ENCODE measurements around the gene RBM47. TPM values are rescaled to one million over a fixed set of nuclear protein-coding genes. Genes with fewer than 3 reads are reported as not detected.

Gene RBM47
- polyA plus RNA-seq, 1 donor from 2014 or later = 1.7 TPM

DNA sequence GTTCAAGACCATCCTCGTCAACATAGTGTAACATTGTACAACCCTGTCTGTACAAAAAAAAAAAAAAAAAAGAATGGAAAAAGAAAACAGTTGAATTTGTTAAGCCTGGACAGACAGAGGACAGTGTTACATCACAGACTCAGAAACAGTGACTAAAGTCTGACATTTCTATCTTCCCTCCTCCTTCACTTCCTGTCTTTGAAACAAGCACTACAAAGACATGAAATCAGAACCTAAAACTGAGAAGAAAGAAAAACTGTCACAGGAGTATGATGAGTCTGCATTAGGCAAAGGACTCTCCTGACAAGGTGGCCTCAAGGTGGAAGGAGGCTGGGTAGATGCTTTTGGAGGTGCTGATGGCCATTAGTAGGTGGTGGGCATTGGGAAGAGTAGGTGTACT, 126.7 kb downstream of the RBM47 start:
- Histone ChIP-seq H3K79me2 (replicated peaks; ENCODE audit: insufficient read depth, low read length) (no peaks in the 10 kb centered on the region), H2AFZ (ENCODE audit: low read depth, low read length) (no peak overlapping the region), H3K9me2 (ENCODE audit: insufficient read depth, low read length) (no peaks in the 10 kb centered on the region), H3K9ac (ENCODE audit: low read length) (no peak overlapping the region), H4K20me1 (ENCODE audit: insufficient read depth) (no peaks in the 10 kb centered on the region), H3K4me3 (ENCODE audit: low read length) (no peak overlapping the region), H3K36me3 (ENCODE audit: insufficient read depth, low read length) (no peaks in the 10 kb centered on the region), H3K9me3 (ENCODE audit: low read length) (no peaks in the 10 kb centered on the region), H3K4me2 (ENCODE audit: low read length) (no peak overlapping the region), H3F3A (ENCODE audit: insufficient read depth, low read length, poor library complexity, severe bottlenecking) (no peaks in the 10 kb centered on the region), H3K27ac (ENCODE audit: low read length) (no peak overlapping the region), H3K27me3 (ENCODE audit: insufficient read depth, low read depth, low read length) (no peaks in the 10 kb centered on the region)
- TF ChIP-seq MXI1 (conservative IDR thresholded peaks at IDR 0.05; ENCODE audit: poor library complexity, severe bottlenecking) (no peak), POLR2AphosphoS5 (IDR thresholded peaks at IDR 0.05) (no peak), RAD21 (conservative IDR thresholded peaks at IDR 0.05) (no peak), EZH2 (IDR thresholded peaks at IDR 0.05; ENCODE audit: borderline replicate concordance, insufficient read depth, low read length, poor library complexity, severe bottlenecking) (no peak)
- TF ChIP-seq, protein P1, sequence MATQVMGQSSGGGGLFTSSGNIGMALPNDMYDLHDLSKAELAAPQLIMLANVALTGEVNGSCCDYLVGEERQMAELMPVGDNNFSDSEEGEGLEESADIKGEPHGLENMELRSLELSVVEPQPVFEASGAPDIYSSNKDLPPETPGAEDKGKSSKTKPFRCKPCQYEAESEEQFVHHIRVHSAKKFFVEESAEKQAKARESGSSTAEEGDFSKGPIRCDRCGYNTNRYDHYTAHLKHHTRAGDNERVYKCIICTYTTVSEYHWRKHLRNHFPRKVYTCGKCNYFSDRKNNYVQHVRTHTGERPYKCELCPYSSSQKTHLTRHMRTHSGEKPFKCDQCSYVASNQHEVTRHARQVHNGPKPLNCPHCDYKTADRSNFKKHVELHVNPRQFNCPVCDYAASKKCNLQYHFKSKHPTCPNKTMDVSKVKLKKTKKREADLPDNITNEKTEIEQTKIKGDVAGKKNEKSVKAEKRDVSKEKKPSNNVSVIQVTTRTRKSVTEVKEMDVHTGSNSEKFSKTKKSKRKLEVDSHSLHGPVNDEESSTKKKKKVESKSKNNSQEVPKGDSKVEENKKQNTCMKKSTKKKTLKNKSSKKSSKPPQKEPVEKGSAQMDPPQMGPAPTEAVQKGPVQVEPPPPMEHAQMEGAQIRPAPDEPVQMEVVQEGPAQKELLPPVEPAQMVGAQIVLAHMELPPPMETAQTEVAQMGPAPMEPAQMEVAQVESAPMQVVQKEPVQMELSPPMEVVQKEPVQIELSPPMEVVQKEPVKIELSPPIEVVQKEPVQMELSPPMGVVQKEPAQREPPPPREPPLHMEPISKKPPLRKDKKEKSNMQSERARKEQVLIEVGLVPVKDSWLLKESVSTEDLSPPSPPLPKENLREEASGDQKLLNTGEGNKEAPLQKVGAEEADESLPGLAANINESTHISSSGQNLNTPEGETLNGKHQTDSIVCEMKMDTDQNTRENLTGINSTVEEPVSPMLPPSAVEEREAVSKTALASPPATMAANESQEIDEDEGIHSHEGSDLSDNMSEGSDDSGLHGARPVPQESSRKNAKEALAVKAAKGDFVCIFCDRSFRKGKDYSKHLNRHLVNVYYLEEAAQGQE (IDR thresholded peaks at IDR 0.05; ENCODE audit: borderline replicate concordance) = no peak

DNA sequence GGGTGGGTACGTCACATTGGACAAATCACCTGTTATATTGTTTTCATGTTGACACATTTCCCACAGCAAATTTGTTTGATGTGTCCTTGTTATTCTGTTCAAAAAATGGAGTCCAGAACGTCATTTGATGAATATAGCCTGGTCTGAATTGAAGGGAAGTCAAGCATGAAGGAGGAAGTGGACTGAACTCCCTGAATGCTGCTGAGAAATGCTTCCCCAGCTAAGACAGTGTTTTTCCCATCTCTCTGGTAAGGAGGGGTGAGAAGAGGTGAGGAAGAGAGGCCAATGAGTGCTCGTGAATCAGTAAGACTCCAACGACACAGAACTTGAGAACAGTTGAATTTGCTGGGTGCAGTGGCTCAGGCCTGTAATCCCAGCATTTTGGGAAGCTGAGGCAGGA, 127.4 kb downstream of the RBM47 start:
- no peaks in the 10 kb centered on the region for H4K20me1 ChIP-seq (ENCODE audit: insufficient read depth)
- H3K4me3 ChIP-seq (ENCODE audit: low read length) = no peak overlapping the region
- H3K27me3 ChIP-seq (ENCODE audit: insufficient read depth, low read depth, low read length) = no peaks in the 10 kb centered on the region
- H3K9me3 ChIP-seq (ENCODE audit: low read length) = no peaks in the 10 kb centered on the region
- H3K9ac ChIP-seq (ENCODE audit: low read length) = no peak overlapping the region
- TF ChIP-seq MXI1 (conservative IDR thresholded peaks at IDR 0.05; ENCODE audit: poor library complexity, severe bottlenecking) (no peak), EZH2 (IDR thresholded peaks at IDR 0.05; ENCODE audit: borderline replicate concordance, insufficient read depth, low read length, poor library complexity, severe bottlenecking) (no peak), TAF1 (IDR thresholded peaks at IDR 0.05; ENCODE audit: low read depth) (no peak), EP300 (conservative IDR thresholded peaks at IDR 0.05; ENCODE audit: poor library complexity, severe bottlenecking) (no peak)
- TF ChIP-seq, protein P2, sequence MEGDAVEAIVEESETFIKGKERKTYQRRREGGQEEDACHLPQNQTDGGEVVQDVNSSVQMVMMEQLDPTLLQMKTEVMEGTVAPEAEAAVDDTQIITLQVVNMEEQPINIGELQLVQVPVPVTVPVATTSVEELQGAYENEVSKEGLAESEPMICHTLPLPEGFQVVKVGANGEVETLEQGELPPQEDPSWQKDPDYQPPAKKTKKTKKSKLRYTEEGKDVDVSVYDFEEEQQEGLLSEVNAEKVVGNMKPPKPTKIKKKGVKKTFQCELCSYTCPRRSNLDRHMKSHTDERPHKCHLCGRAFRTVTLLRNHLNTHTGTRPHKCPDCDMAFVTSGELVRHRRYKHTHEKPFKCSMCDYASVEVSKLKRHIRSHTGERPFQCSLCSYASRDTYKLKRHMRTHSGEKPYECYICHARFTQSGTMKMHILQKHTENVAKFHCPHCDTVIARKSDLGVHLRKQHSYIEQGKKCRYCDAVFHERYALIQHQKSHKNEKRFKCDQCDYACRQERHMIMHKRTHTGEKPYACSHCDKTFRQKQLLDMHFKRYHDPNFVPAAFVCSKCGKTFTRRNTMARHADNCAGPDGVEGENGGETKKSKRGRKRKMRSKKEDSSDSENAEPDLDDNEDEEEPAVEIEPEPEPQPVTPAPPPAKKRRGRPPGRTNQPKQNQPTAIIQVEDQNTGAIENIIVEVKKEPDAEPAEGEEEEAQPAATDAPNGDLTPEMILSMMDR (IDR thresholded peaks at IDR 0.05; ENCODE audit: poor library complexity, severe bottlenecking) = no peak
- H3K27ac ChIP-seq (ENCODE audit: low read length) = no peak overlapping the region
- no peak overlapping the region for H2AFZ ChIP-seq (ENCODE audit: low read depth, low read length)
- H3K9me2 ChIP-seq (ENCODE audit: insufficient read depth, low read length) = no peaks in the 10 kb centered on the region
- no peaks in the 10 kb centered on the region for H3K79me2 ChIP-seq (replicated peaks; ENCODE audit: insufficient read depth, low read length)
- no peaks in the 10 kb centered on the region for H3F3A ChIP-seq (ENCODE audit: insufficient read depth, low read length, poor library complexity, severe bottlenecking)
- H3K4me2 ChIP-seq (ENCODE audit: low read length) = no peak overlapping the region
- no peaks in the 10 kb centered on the region for H3K36me3 ChIP-seq (ENCODE audit: insufficient read depth, low read length)

DNA sequence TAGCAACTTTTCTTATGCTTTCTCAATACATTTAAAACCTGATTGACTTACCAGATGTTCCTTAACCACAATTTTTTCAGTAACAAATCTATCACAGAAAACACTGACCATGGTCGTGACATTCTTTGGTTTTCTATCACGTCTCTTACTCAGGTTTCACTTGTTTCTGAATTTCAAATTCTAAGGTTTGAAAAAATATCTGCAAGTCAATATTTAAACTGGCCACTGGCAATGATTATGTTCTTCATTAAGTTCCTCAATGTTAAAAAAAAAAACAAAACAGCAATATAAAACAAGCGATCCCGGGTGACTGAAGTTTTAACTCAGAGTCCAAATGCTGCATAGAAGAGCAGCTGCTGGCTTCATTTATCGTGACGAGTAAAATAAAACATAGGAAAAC, 128.9 kb downstream of the RBM47 start:
- Histone ChIP-seq H3K79me2 (replicated peaks; ENCODE audit: insufficient read depth, low read length) (no peaks in the 10 kb centered on the region), H3K4me2 (ENCODE audit: low read length) (no peak overlapping the region), H3K9me3 (ENCODE audit: low read length) (no peaks in the 10 kb centered on the region), H4K20me1 (ENCODE audit: insufficient read depth) (no peaks in the 10 kb centered on the region), H3K27me3 (ENCODE audit: insufficient read depth, low read depth, low read length) (no peaks in the 10 kb centered on the region), H3K9me2 (ENCODE audit: insufficient read depth, low read length) (no peaks in the 10 kb centered on the region), H3K9ac (ENCODE audit: low read length) (no peak overlapping the region), H3F3A (ENCODE audit: insufficient read depth, low read length, poor library complexity, severe bottlenecking) (no peaks in the 10 kb centered on the region), H3K4me3 (ENCODE audit: low read length) (no peak overlapping the region), H2AFZ (ENCODE audit: low read depth, low read length) (no peak overlapping the region), H3K27ac (ENCODE audit: low read length) (no peak overlapping the region), H3K36me3 (ENCODE audit: insufficient read depth, low read length) (no peaks in the 10 kb centered on the region)
- TF ChIP-seq MXI1 (conservative IDR thresholded peaks at IDR 0.05; ENCODE audit: poor library complexity, severe bottlenecking) = no peak

Measured in neural cell (in vitro differentiated cells).